Motor neuron (in vitro differentiated cells): ENCODE data around the gene ARHGAP26. TPM values are rescaled to one million over a fixed set of nuclear protein-coding genes. Genes with fewer than 3 reads are reported as not detected.
"Not testable (repeated sequence)": the region's sequence is repeated elsewhere in the genome, so short reads cannot be mapped to it uniquely, and the experiment has no call there.

Experiments
- ATAC-seq, 8 experiments: fragments of 200-7000 bp; cut with Tn5 transposase; replicated peaks in 6 of 8; 2 replicates each; pipeline ENCODE4 v1.8.0; 2021; ENCODE audit warnings: mild to moderate bottlenecking in 8 of 8, moderate library complexity in 8 of 8
- H3K27ac ChIP-seq, 2 donors: fragments of 250-450 bp; sonication (Bioruptor Pico); 2 replicates each; pipeline ENCODE4 v1.9.0; 2021; ENCODE audit warnings: antibody characterized with exemption in 2 of 2, mild to moderate bottlenecking in 2 of 2, moderate library complexity in 1 of 2
- H3K4me1 ChIP-seq, 2 donors: fragments of 250-450 bp; sonication (Bioruptor Pico); replicated peaks in 1 of 2; 2 replicates each; pipeline ENCODE4 v1.6.1; 2021; ENCODE audit warnings: antibody characterized with exemption in 2 of 2, mild to moderate bottlenecking in 2 of 2, moderate library complexity in 1 of 2
- H3K4me3 ChIP-seq, 5 donors: fragments of 250-450 bp; sonication (Bioruptor Pico); 2 replicates each; pipeline ENCODE4 v1.9.0; 2021; ENCODE audit warnings: antibody characterized with exemption in 5 of 5, mild to moderate bottlenecking in 5 of 5, moderate library complexity in 4 of 5
- WGBS, 10 experiments: fragments of 450-650 bp; shearing (Covaris generic); methylation state at CpG; one replicate each; pipeline ENCODE4 v1.0.0; 2022; 5-methylcytosine and 5-hydroxymethylcytosine counted together
- in situ Hi-C, 9 experiments: fragments of 400-800 bp; cut with MboI; loops; one replicate each; pipeline ENCODE4 v1.15.0; 2021; ENCODE audit warnings: low sequenced_read_pairs in 9 of 9, low pct_unique_long_range_greater_than_20kb in 2 of 9; ENCODE audit not compliant: unreplicated experiment in 9 of 9
- total RNA-seq, 8 experiments: library from RNA; unstranded; fragments of 300-600 nt; gene quantifications; 2 replicates each; pipeline versions ENCODE4 v1.2.3 to v1.2.4, GENCODE V29; 2022

ARHGAP26 gene
- total RNA-seq, 8 experiments from 2014 or later, result 1.3 to 14.2 (median 7.0) TPM

- in situ Hi-C loops, result no loop called here
- Histone ChIP-seq H3K27ac (no peak overlapping the region), H3K4me1 (peaks cover 0 to 5% of the 10 kb centered on the region in 2 donors), H3K4me3 (no peak overlapping the region)
- peak in 5 of 8 experiments; percentile 35 to 80 (median 73) for ATAC-seq
- WGBS, 10 experiments, result 0 to 86% (median 63%) methylated on average over 2 to 6 of the region's 6 CpGs; no CpG with 5 or more reads in 3 of the 10 experiments
These were observed 212.0 kb downstream of the ARHGAP26 start for GRCh38 chr5:142981886-142982820.

DNA sequence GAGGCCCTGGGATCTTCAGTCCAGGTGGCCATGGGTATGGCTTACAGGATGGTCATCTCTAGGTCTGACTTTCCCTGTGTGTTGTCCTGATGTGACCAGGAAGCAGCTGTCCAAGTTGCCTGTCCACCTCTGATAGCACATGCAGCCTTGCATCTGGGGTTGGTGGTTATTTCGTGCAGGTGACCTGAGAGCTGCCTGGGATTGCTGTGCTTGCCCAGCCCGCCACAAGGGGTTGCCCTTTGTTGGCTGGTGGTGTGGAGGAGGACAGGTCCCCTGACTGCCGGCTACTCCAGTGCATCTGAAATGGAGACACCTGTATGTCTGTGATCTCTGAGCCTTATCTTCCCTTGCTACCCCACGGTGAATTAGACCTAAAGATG is 212.6 kb downstream of the ARHGAP26 start:
- in situ Hi-C loops, result no loop called here
- no peak overlapping the region for H3K27ac ChIP-seq
- ATAC-seq, result peak in 1 of 8 experiments; percentile 25
- H3K4me1 ChIP-seq, result peaks cover 0 to 5% of the 10 kb centered on the region in 2 donors
- H3K4me3 ChIP-seq, result no peak overlapping the region
- 100% methylated on average over 1 of the region's 4 CpGs; no CpG with 5 or more reads in 9 of the 10 experiments for WGBS, 10 experiments

GRCh38 chr5:142984011-142984410 is 213.8 kb downstream of the ARHGAP26 start:
- WGBS, 10 experiments, result 33 to 100% (median 73%) methylated on average over 1 of the region's 1 CpG; no CpG with 5 or more reads in 2 of the 10 experiments
- in situ Hi-C loops, result no loop called here

DNA sequence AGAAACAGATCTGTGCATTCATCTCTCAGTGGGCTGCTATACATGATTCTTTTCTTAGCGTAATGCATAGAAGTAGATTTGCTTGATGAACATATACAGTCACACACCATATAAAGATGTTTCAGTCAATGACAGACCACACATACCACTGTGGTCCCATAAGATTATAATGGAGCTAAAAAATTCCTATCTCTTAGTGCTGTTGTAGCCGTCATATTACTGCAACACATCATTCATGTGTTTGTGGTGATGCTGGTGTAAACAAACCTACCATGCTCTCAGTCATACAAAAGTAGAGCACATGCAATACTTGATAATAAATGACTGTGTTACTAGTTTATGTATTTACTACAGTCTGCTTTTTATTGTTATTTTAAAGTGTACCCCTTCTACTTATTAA is 214.3 kb downstream of the ARHGAP26 start:
- no peak for ATAC-seq
- 89 to 100% (median 100%) methylated on average over 1 to 2 of the region's 2 CpGs; no CpG with 5 or more reads in 3 of the 10 experiments for WGBS, 10 experiments
- H3K27ac ChIP-seq, result no peak overlapping the region
- peaks cover 0 to 5% of the 10 kb centered on the region in 2 donors for H3K4me1 ChIP-seq
- H3K4me3 ChIP-seq, result no peak overlapping the region
- in situ Hi-C loops, result no loop called here

More at GRCh38 chr5:142984011-142984410, 213.8 kb downstream of the ARHGAP26 start:
- peaks cover 0 to 5% of the 10 kb centered on the region in 2 donors for H3K4me1 ChIP-seq
- no peak for ATAC-seq
- no peak overlapping the region for H3K4me3 ChIP-seq
- H3K27ac ChIP-seq, result no peak overlapping the region

DNA sequence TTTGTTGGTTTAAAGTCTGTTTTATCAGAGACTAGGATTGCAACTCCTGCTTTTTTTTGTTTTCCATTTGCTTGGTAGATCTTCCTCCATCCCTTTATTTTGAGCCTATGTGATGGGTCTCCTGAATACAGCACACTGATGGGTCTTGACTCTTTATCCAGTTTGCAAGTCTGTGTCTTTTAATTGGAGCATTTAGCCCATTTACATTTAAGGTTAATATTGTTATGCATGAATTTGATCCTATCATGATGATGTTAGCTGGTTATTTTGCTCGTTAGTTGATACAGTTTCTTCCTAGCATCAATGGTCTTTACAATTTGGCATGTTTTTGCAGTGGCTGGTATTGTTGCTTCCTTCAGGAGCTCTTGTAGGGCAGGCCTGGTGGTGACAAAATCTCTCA is 219.1 kb downstream of the ARHGAP26 start:
- H3K4me1 ChIP-seq, ATAC-seq, H3K4me3 ChIP-seq, H3K27ac ChIP-seq, in situ Hi-C loops: not testable (repeated sequence)
- WGBS, 10 experiments, result 80 to 83% methylated on average over 1 of the region's 1 CpG; no CpG with 5 or more reads in 8 of the 10 experiments

GRCh38 chr5:142990073-142990472 is 219.9 kb downstream of the ARHGAP26 start:
- H3K27ac ChIP-seq, H3K4me1 ChIP-seq, ATAC-seq, in situ Hi-C loops, H3K4me3 ChIP-seq: not testable (repeated sequence)
- 84 to 100% (median 89%) methylated on average over 1 to 8 of the region's 8 CpGs for WGBS, 10 experiments

DNA sequence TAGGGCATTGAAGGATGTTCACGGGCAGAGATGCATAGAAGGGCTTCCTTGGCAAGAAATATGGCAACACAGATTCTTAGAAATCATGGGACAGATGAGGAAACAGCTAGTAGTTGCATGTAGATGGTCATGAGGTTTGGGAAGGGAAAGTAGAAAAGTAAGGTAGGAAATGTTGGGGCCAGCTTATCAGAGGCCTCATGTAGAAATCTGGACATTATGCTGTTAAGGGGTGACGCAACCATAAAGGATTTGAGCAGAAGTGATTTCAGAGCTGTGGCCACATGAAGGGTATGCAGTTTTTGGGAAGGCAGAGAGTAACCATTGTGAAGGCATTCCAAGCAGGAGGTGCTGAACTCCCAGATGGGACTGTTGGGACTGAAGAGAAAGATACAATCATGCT is 224.0 kb downstream of the ARHGAP26 start:
- WGBS, 10 experiments, result 60 to 100% (median 100%) methylated on average over 1 to 2 of the region's 2 CpGs; no CpG with 5 or more reads in 1 of the 10 experiments
- ATAC-seq, result no peak
- H3K27ac ChIP-seq, result no peak overlapping the region
- no peak overlapping the region for H3K4me3 ChIP-seq
- H3K4me1 ChIP-seq, result no peaks in the 10 kb centered on the region
- in situ Hi-C loops, result no loop called here

GRCh38 chr5:142995621-142996020 is 225.4 kb downstream of the ARHGAP26 start:
- H3K4me3 ChIP-seq, H3K4me1 ChIP-seq, H3K27ac ChIP-seq, ATAC-seq, in situ Hi-C loops: not testable (repeated sequence)

GRCh38 chr5:142997591-142997990 is 227.4 kb downstream of the ARHGAP26 start:
- no peak overlapping the region for H3K27ac ChIP-seq
- in situ Hi-C loops, result no loop called here
- H3K4me1 ChIP-seq, result peaks cover 6 to 7% of the 10 kb centered on the region in 2 donors
- no peak overlapping the region for H3K4me3 ChIP-seq
- 0 to 100% (median 40%) methylated on average over 1 of the region's 1 CpG; no CpG with 5 or more reads in 2 of the 10 experiments for WGBS, 10 experiments
- ATAC-seq, result peak in 1 of 8 experiments; percentile 6

- in situ Hi-C loops, result no loop called here
- H3K27ac ChIP-seq, result no peak overlapping the region
- ATAC-seq, result peak in 1 of 8 experiments; percentile 49
- H3K4me3 ChIP-seq, result no peak overlapping the region
- peaks cover 14 to 15% of the 10 kb centered on the region in 2 donors for H3K4me1 ChIP-seq
- 51 to 100% (median 72%) methylated on average over 1 to 6 of the region's 6 CpGs; no CpG with 5 or more reads in 1 of the 10 experiments for WGBS, 10 experiments
These were observed 228.3 kb downstream of the ARHGAP26 start for GRCh38 chr5:142998316-142999020.

GRCh38 chr5:143000551-143000950 is 230.4 kb downstream of the ARHGAP26 start:
- in situ Hi-C loops, result loop anchor here in 2 of 9 experiments (25.0 kb wide), 2 partner anchors 387 to 837 kb away; no protein-coding TSS in a partner anchor
- WGBS, 10 experiments, result 83 to 100% (median 100%) methylated on average over 1 of the region's 1 CpG; no CpG with 5 or more reads in 3 of the 10 experiments
- H3K27ac ChIP-seq, ATAC-seq, H3K4me3 ChIP-seq: not testable (repeated sequence)
- H3K4me1 ChIP-seq, result peaks cover 14 to 17% of the 10 kb centered on the region in 2 donors

GRCh38 chr5:143001764-143002351 is 231.7 kb downstream of the ARHGAP26 start:
- in situ Hi-C loops, result loop anchor here in 2 of 9 experiments (25.0 kb wide), 2 partner anchors 385 to 835 kb away; no protein-coding TSS in a partner anchor
- H3K27ac ChIP-seq, result no peak overlapping the region
- H3K4me3 ChIP-seq, result no peak overlapping the region
- ATAC-seq, result peak in 6 of 8 experiments; percentile 45 to 80 (median 68)
- WGBS, 10 experiments, result 23 to 100% (median 48%) methylated on average over 2 to 4 of the region's 8 CpGs; no CpG with 5 or more reads in 4 of the 10 experiments
- H3K4me1 ChIP-seq, result peaks cover 14 to 17% of the 10 kb centered on the region in 2 donors
